Right atrium auricular region (tissue), 2 donors: ENCODE measurements around the gene MKRN2OS. TPM values are rescaled to one million over a fixed set of nuclear protein-coding genes. Genes with fewer than 3 reads are reported as not detected.

Experiments used
- DNase-seq: peaks from one replicate; pipeline ENCODE4 v3.0.0-alpha.2; 2019; ENCODE audit warnings: low spot score
- H3K27ac ChIP-seq, 2 donors: fragments of 200-600 bp; sonication (generic); 1 replicate in 1 of 2; 2 replicates in 1 of 2; pipeline ENCODE4 v1.5.1; 2016 to 2019
- H3K27me3 ChIP-seq, 2 donors: fragments of 200-600 bp; sonication (generic); one replicate each; pipeline versions ENCODE4 v1.5.1 to v1.6.0; 2017 to 2019
- H3K36me3 ChIP-seq: fragments of 200-600 bp; sonication (generic); one replicate; pipeline ENCODE4 v1.5.1; 2016
- H3K4me1 ChIP-seq, 2 donors: fragments of 200-600 bp; sonication (generic); one replicate each; pipeline versions ENCODE4 v1.5.1 to v1.6.0; 2017 to 2019
- H3K4me3 ChIP-seq, 2 donors: fragments of 200-600 bp; sonication (generic); 1 replicate in 1 of 2; 2 replicates in 1 of 2; pipeline ENCODE4 v1.5.1; 2017 to 2019; ENCODE audit warnings: mild to moderate bottlenecking in 1 of 2, moderate library complexity in 1 of 2
- H3K9me3 ChIP-seq, 2 donors: fragments of 200-600 bp; sonication (generic); one replicate each; pipeline ENCODE4 v1.5.1; 2019
- total RNA-seq, 2 donors: library from RNA; depleted of rRNA; stranded (reverse); fragments of >200 nt; gene quantifications; one replicate each; pipeline ENCODE4 v1.1.0, GENCODE V29; 2016
- TF ChIP-seq, protein P1 (sequence below), 2 donors: fragments of 200-600 bp; sonication (generic); IDR thresholded peaks; one replicate each; pipeline ENCODE4 v1.5.1; 2019; ENCODE audit warnings: antibody characterized with exemption in 2 of 2

Gene MKRN2OS
- total RNA-seq, 2 donors from 2014 or later = not detected

DNA sequence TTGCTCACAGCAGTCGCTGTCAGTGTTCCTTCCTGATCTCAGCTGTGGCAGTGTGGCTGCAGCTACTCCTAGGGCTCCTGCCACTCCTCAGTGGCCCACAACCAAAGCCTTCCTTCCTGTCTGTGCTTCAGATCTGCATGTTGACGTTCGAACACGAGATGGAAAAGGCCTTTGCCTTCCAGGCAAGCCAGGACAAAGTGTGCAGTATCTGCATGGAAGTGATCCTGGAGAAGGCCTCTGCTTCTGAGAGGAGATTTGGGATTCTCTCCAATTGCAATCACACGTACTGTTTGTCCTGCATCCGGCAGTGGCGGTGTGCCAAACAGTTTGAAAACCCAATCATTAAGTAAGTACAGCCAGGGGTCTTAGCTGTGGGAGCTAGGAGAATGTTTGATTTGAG lies 29.4 kb upstream of the MKRN2OS start:
- Histone ChIP-seq H3K4me3 (no peak overlapping the region), H3K9me3 (no peaks in the 10 kb centered on the region), H3K4me1 (peaks cover 0 to 26% of the 10 kb centered on the region in 2 donors), H3K27me3 (no peaks in the 10 kb centered on the region), H3K36me3 (peaks cover 98% of the 10 kb centered on the region), H3K27ac (peak overlapping the region; percentile 63 to 81)
- TF ChIP-seq, protein P1, sequence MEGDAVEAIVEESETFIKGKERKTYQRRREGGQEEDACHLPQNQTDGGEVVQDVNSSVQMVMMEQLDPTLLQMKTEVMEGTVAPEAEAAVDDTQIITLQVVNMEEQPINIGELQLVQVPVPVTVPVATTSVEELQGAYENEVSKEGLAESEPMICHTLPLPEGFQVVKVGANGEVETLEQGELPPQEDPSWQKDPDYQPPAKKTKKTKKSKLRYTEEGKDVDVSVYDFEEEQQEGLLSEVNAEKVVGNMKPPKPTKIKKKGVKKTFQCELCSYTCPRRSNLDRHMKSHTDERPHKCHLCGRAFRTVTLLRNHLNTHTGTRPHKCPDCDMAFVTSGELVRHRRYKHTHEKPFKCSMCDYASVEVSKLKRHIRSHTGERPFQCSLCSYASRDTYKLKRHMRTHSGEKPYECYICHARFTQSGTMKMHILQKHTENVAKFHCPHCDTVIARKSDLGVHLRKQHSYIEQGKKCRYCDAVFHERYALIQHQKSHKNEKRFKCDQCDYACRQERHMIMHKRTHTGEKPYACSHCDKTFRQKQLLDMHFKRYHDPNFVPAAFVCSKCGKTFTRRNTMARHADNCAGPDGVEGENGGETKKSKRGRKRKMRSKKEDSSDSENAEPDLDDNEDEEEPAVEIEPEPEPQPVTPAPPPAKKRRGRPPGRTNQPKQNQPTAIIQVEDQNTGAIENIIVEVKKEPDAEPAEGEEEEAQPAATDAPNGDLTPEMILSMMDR (IDR thresholded peaks at IDR 0.05) = no peak
- no peak for DNase-seq

DNA sequence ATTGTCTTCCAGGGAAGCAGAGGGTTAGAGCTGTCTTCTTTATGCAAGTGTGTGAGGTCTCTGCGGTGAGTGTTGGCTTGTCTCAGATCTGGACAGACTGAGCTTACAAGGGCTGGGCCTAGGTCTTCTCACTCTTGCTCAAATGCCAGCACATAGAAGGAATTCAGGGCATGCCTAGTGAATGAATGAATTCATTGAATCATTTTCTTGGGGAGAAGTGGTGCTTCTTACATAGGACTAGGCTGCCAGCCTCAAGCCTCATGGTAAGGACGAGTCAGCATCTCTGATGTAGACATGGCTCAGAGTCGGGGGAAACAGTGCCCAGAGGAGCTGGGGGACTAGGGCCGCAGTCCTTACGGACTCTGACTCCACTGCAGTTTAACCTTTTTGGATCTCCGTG lies 28.8 kb upstream of the MKRN2OS start:
- Histone ChIP-seq H3K9me3 (no peaks in the 10 kb centered on the region), H3K4me3 (no peak overlapping the region), H3K27ac (peak overlapping the region; percentile 63 to 81), H3K27me3 (no peaks in the 10 kb centered on the region), H3K36me3 (peaks cover 98% of the 10 kb centered on the region), H3K4me1 (peaks cover 0 to 21% of the 10 kb centered on the region in 2 donors)
- TF ChIP-seq, protein P1 (IDR thresholded peaks at IDR 0.05) = no peak
- no peak for DNase-seq

DNA sequence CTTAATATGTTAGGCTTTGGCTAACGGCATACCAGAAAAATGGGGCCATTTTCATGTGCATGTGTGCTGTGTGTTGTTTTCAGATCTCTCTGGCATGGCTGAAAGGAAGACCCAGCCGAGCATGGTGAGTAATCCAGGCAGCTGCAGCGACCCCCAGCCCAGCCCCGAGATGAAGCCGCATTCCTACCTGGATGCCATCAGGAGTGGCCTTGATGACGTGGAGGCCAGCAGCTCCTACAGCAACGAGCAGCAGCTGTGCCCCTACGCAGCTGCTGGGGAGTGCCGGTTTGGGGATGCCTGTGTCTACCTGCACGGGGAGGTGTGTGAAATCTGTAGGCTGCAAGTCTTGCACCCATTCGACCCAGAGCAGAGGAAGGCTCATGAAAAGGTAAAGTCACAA lies 26.7 kb upstream of the MKRN2OS start:
- H3K36me3 ChIP-seq = peaks cover 83% of the 10 kb centered on the region
- H3K27me3 ChIP-seq = no peaks in the 10 kb centered on the region
- no peak overlapping the region for H3K4me3 ChIP-seq
- H3K9me3 ChIP-seq = peaks cover 0 to 1% of the 10 kb centered on the region in 2 donors
- TF ChIP-seq, protein P1 (IDR thresholded peaks at IDR 0.05) = no peak
- no peak for DNase-seq
- H3K4me1 ChIP-seq = peaks cover 0 to 20% of the 10 kb centered on the region in 2 donors
- no peak overlapping the region for H3K27ac ChIP-seq

DNA sequence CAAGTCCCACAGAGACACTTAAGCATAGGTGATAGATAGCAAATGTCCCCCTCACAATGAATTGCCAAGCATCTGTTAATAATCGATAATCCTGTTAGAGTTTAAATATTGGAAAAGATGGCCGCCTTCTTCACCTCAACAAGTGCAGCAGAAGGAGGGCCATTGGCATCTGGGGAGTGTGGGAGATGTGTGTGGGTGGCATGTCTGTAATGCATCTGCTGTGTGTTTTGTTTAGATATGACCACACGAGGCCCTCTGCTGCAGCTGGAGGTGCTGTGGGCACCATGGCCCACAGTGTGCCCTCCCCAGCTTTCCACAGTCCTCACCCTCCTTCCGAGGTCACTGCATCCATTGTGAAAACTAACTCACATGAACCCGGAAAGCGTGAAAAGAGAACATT lies 24.5 kb upstream of the MKRN2OS start:
- Histone ChIP-seq H3K4me3 (no peak overlapping the region), H3K27me3 (no peaks in the 10 kb centered on the region), H3K27ac (no peak overlapping the region), H3K36me3 (peaks cover 61% of the 10 kb centered on the region), H3K9me3 (peaks cover 0 to 13% of the 10 kb centered on the region in 2 donors), H3K4me1 (peaks cover 0 to 16% of the 10 kb centered on the region in 2 donors)
- DNase-seq = no peak
- TF ChIP-seq, protein P1 (IDR thresholded peaks at IDR 0.05) = no peak

DNA sequence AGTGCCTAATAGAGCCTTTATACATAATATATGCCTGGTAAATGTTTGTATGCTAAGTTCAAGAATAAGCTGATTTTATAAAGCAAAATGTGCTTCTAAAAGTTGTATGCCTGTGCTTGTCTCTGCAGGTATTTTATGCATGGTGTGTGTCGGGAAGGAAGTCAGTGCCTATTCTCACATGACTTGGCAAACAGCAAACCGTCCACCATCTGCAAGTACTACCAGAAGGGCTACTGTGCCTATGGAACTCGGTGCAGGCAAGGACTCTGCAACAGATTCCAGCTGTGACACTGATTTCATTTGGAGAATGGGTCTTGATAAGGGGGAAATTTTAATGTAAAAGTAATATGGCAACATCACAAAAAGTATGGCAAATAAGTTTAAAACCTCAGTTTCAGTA lies 23.4 kb upstream of the MKRN2OS start:
- Histone ChIP-seq H3K9me3 (peaks cover 0 to 13% of the 10 kb centered on the region in 2 donors), H3K4me1 (peaks cover 0 to 5% of the 10 kb centered on the region in 2 donors), H3K27ac (no peak overlapping the region), H3K36me3 (peaks cover 50% of the 10 kb centered on the region), H3K27me3 (no peaks in the 10 kb centered on the region), H3K4me3 (no peak overlapping the region)
- TF ChIP-seq, protein P1 (IDR thresholded peaks at IDR 0.05) = no peak
- no peak for DNase-seq

DNA sequence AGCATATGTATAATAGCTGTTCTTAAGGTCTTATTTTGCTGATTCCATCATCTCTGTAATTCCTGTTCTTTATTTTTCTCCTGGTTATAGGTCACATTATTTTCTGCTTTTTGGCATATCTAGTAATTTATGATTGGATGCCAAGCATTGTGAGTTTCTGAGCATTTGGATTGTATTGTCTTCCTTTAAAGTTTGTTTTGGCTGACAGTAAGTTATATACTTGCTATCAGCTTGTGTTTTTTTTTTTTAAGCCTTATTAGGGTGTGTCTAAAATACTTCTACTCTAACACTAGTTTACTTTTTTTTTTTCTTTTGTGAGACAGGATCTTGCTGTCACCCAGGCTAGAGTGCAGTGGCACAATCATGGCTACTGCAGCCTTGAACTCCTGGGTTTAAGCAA lies 21.7 kb upstream of the MKRN2OS start:
- Histone ChIP-seq H3K27ac (no peak overlapping the region), H3K4me1 (peaks cover 0 to 12% of the 10 kb centered on the region in 2 donors), H3K4me3 (no peak overlapping the region), H3K9me3 (peaks cover 0 to 13% of the 10 kb centered on the region in 2 donors), H3K27me3 (no peaks in the 10 kb centered on the region), H3K36me3 (peaks cover 32% of the 10 kb centered on the region)
- TF ChIP-seq, protein P1 (IDR thresholded peaks at IDR 0.05) = no peak
- no peak for DNase-seq
